ENCODE results near the gene TMEM247.

TMEM247 gene

GRCh38 chr2:46498681-46499080, 19.3 kb downstream of the TMEM247 start:
- peaks cover 10% of the 10 kb centered on the region for H3K4me1 ChIP-seq (ENCODE audit: low read length)
- no peaks in the 10 kb centered on the region for H4K20me1 ChIP-seq (ENCODE audit: insufficient read depth, low read length)
- peaks cover 3% of the 10 kb centered on the region for H3F3A ChIP-seq (ENCODE audit: insufficient read depth, low read length)
- H3K36me3 ChIP-seq (replicated peaks; ENCODE audit: insufficient read depth, low read length) = no peaks in the 10 kb centered on the region
- TF ChIP-seq CTCF (IDR thresholded peaks at IDR 0.05; ENCODE audit: low read length) = no peak
- no peak for TF ChIP-seq EZH2phosphoT487 (IDR thresholded peaks at IDR 0.05; ENCODE audit: low read length)
- TF ChIP-seq EZH2 (optimal IDR thresholded peaks at IDR 0.05; ENCODE audit: low read depth, low read length) = no peak
- H3K27ac ChIP-seq (ENCODE audit: low read length) = no peak overlapping the region
- no peak for DNase-seq
- H3K4me2 ChIP-seq (ENCODE audit: low read depth, low read length) = no peak overlapping the region
- H2AFZ ChIP-seq (ENCODE audit: low read length) = no peak overlapping the region
- no peaks in the 10 kb centered on the region for H3K79me2 ChIP-seq (ENCODE audit: low read length)
- no peak overlapping the region for H3K4me3 ChIP-seq (ENCODE audit: low read length)
- H3K9me2 ChIP-seq (replicated peaks; ENCODE audit: insufficient read depth, low read length) = no peaks in the 10 kb centered on the region
- no peaks in the 10 kb centered on the region for H3K9me3 ChIP-seq (replicated peaks; ENCODE audit: insufficient read depth, low read length)
- H3K9ac ChIP-seq (ENCODE audit: low read length) = no peak overlapping the region
- peaks cover 9% of the 10 kb centered on the region; the same call in 1 of the 2 replicates for H3K27me3 ChIP-seq (replicated peaks; ENCODE audit: insufficient read depth, low read length)

GRCh38 chr2:46499392-46499785, 20.0 kb downstream of the TMEM247 start:
- Histone ChIP-seq H3K79me2 (ENCODE audit: low read length) (no peaks in the 10 kb centered on the region), H3K4me1 (ENCODE audit: low read length) (peaks cover 4% of the 10 kb centered on the region; the same call in 1 of the 2 replicates), H3K9me2 (replicated peaks; ENCODE audit: insufficient read depth, low read length) (no peaks in the 10 kb centered on the region), H3K27ac (ENCODE audit: low read length) (no peak overlapping the region), H3F3A (ENCODE audit: insufficient read depth, low read length) (no peaks in the 10 kb centered on the region), H3K4me3 (ENCODE audit: low read length) (peak overlapping the region; percentile 85), H3K27me3 (replicated peaks; ENCODE audit: insufficient read depth, low read length) (peaks cover 9% of the 10 kb centered on the region; the same call in 1 of the 2 replicates), H3K36me3 (replicated peaks; ENCODE audit: insufficient read depth, low read length) (no peaks in the 10 kb centered on the region), H4K20me1 (ENCODE audit: insufficient read depth, low read length) (no peaks in the 10 kb centered on the region), H3K4me2 (ENCODE audit: low read depth, low read length) (peak overlapping the region; percentile 91), H2AFZ (ENCODE audit: low read length) (no peak overlapping the region; the same call in 1 of the 2 replicates), H3K9me3 (replicated peaks; ENCODE audit: insufficient read depth, low read length) (no peaks in the 10 kb centered on the region), H3K9ac (ENCODE audit: low read length) (peak overlapping the region; percentile 72; the same call in 1 of the 2 replicates)
- no peak for DNase-seq
- no peak for TF ChIP-seq CTCF (IDR thresholded peaks at IDR 0.05; ENCODE audit: low read length)
- no peak for TF ChIP-seq EZH2phosphoT487 (IDR thresholded peaks at IDR 0.05; ENCODE audit: low read length)
- no peak for TF ChIP-seq EZH2 (optimal IDR thresholded peaks at IDR 0.05; ENCODE audit: low read depth, low read length)

GRCh38 chr2:46500801-46501200, 21.4 kb downstream of the TMEM247 start:
- Histone ChIP-seq H3K27ac (ENCODE audit: low read length) (no peak overlapping the region), H4K20me1 (ENCODE audit: insufficient read depth, low read length) (no peaks in the 10 kb centered on the region), H3K4me3 (ENCODE audit: low read length) (no peak overlapping the region), H3K9ac (ENCODE audit: low read length) (no peak overlapping the region), H3F3A (ENCODE audit: insufficient read depth, low read length) (no peaks in the 10 kb centered on the region), H3K9me2 (replicated peaks; ENCODE audit: insufficient read depth, low read length) (no peaks in the 10 kb centered on the region), H3K79me2 (ENCODE audit: low read length) (no peaks in the 10 kb centered on the region), H2AFZ (ENCODE audit: low read length) (no peak overlapping the region), H3K4me2 (ENCODE audit: low read depth, low read length) (peak overlapping the region; percentile 91; the same call in 1 of the 2 replicates), H3K36me3 (replicated peaks; ENCODE audit: insufficient read depth, low read length) (no peaks in the 10 kb centered on the region), H3K27me3 (replicated peaks; ENCODE audit: insufficient read depth, low read length) (peaks cover 9% of the 10 kb centered on the region; the same call in 1 of the 2 replicates), H3K9me3 (replicated peaks; ENCODE audit: insufficient read depth, low read length) (no peaks in the 10 kb centered on the region), H3K4me1 (ENCODE audit: low read length) (peaks cover 4% of the 10 kb centered on the region; the same call in 1 of the 2 replicates)
- DNase-seq = no peak
- TF ChIP-seq EZH2phosphoT487 (IDR thresholded peaks at IDR 0.05; ENCODE audit: low read length) (no peak), CTCF (IDR thresholded peaks at IDR 0.05; ENCODE audit: low read length) (no peak), EZH2 (optimal IDR thresholded peaks at IDR 0.05; ENCODE audit: low read depth, low read length) (no peak)
